ENCODE data around the gene RBM47. TPM values are rescaled to one million over a fixed set of nuclear protein-coding genes. Genes with fewer than 3 reads are reported as not detected.
A peak's percentile ranks its signal among the peaks of the same experiment; 100 is the strongest.

RBM47 gene
- total RNA-seq, 1 donor from 2014 or later = 4.6 TPM

DNA sequence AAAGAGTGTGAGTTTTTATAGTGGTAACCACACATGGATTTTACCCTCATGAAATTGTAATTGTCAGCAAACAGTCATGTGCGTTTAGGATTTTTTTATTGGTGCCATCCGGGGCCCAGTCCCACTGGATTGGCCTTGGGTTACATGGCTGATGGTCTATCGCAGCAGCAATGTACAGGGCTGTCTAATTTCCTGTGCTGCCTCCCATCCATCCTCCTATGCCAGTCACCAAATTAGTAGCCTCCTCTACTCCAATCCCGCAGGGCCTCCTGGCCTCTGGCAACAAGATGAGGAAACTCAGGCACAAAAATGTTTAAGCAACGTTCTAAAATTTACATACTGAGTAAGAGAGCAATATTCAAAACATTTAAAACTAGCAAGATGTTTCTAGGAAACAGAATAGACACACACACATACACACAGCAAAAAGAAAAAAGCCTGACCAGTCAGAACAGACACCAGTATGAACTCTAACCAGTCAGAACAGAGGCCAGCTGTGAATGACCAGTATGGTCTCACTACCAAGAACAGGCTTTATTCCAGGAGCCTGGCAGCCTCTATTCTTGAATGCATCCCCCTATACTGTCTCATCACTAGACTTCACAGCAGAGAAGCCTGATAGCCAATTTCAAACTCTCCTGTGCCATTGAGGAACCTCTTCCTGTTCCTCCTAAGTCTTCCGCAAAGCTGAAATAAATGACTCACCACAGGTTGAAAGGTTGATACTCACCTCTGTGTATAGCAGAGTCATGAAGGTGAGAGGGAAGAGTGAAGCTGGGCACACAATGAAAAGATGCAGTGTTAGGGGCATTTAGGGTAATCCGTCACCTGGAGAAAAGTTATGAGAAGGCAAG lies 251.9 kb downstream of the RBM47 start:
- TF ChIP-seq, protein P1, sequence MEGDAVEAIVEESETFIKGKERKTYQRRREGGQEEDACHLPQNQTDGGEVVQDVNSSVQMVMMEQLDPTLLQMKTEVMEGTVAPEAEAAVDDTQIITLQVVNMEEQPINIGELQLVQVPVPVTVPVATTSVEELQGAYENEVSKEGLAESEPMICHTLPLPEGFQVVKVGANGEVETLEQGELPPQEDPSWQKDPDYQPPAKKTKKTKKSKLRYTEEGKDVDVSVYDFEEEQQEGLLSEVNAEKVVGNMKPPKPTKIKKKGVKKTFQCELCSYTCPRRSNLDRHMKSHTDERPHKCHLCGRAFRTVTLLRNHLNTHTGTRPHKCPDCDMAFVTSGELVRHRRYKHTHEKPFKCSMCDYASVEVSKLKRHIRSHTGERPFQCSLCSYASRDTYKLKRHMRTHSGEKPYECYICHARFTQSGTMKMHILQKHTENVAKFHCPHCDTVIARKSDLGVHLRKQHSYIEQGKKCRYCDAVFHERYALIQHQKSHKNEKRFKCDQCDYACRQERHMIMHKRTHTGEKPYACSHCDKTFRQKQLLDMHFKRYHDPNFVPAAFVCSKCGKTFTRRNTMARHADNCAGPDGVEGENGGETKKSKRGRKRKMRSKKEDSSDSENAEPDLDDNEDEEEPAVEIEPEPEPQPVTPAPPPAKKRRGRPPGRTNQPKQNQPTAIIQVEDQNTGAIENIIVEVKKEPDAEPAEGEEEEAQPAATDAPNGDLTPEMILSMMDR (IDR thresholded peaks at IDR 0.05; ENCODE audit: unreplicated experiment) = no peak

DNA sequence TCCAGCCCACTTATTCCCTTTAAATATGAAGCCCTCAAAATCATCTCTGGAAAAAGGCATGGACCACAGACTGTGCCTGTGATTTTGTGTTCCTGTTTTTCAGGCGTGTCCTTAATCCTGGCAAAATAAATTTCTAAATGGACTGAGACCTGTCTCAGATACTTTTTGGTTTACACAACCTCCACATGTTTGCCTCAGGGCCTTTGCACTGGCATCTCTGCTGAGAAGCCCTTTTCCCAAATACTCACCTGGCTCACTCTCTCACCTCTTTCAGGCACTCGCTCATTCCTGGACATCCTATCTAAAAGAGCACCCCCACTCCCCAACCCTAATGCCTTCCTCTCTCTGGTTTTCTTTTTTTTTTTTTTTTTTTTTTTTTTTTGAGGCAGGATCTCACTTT lies 254.0 kb downstream of the RBM47 start:
- H3K4me1 Mint-ChIP-seq (ENCODE audit: unreplicated experiment) = no peaks in the 10 kb centered on the region
- no peak overlapping the region for H3K27ac Mint-ChIP-seq (ENCODE audit: unreplicated experiment)
- H3K36me3 Mint-ChIP-seq (ENCODE audit: low read depth, unreplicated experiment) = no peaks in the 10 kb centered on the region
- DNase-seq (ENCODE audit: low spot score) = no peak
- TF ChIP-seq, protein P1 (IDR thresholded peaks at IDR 0.05; ENCODE audit: unreplicated experiment) = no peak
- H3K9me3 Mint-ChIP-seq (ENCODE audit: unreplicated experiment) = no peaks in the 10 kb centered on the region
- no peaks in the 10 kb centered on the region for H3K27me3 Mint-ChIP-seq (ENCODE audit: unreplicated experiment)
- no peak overlapping the region for H3K4me3 Mint-ChIP-seq (ENCODE audit: unreplicated experiment)

More for the DNA sequence above, 251.9 kb downstream of the RBM47 start:
- Mint-ChIP-seq H3K36me3 (ENCODE audit: low read depth, unreplicated experiment) (no peaks in the 10 kb centered on the region), H3K9me3 (ENCODE audit: unreplicated experiment) (no peaks in the 10 kb centered on the region), H3K4me3 (ENCODE audit: unreplicated experiment) (no peak overlapping the region), H3K27me3 (ENCODE audit: unreplicated experiment) (no peaks in the 10 kb centered on the region), H3K27ac (ENCODE audit: unreplicated experiment) (peak overlapping the region; percentile 67), H3K4me1 (ENCODE audit: unreplicated experiment) (no peaks in the 10 kb centered on the region)
- DNase-seq (ENCODE audit: low spot score) = no peak

DNA sequence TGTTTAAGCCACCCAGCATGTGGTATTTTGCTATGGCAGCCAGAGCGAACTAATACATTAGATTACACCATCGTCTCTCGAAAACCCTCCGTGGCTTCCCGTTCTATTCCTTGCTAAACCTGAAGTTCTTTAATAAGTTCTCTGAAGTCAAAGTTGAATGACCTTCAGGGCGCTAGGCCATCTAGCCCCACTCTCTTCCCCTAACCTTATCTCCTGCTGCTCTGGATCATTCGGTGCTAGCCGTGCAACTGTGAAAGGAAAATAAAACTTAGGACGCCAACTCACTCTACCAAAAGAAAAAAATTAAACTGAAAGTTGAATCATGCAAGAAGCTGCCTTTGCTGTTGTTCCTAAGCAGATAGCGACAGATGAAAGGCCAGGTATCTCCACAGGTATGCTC lies 254.6 kb downstream of the RBM47 start:
- Mint-ChIP-seq H3K4me1 (ENCODE audit: unreplicated experiment) (no peaks in the 10 kb centered on the region), H3K27ac (ENCODE audit: unreplicated experiment) (no peak overlapping the region), H3K36me3 (ENCODE audit: low read depth, unreplicated experiment) (no peaks in the 10 kb centered on the region), H3K4me3 (ENCODE audit: unreplicated experiment) (no peak overlapping the region), H3K9me3 (ENCODE audit: unreplicated experiment) (no peaks in the 10 kb centered on the region), H3K27me3 (ENCODE audit: unreplicated experiment) (no peaks in the 10 kb centered on the region)
- DNase-seq (ENCODE audit: low spot score) = no peak
- TF ChIP-seq, protein P1 (IDR thresholded peaks at IDR 0.05; ENCODE audit: unreplicated experiment) = no peak

DNA sequence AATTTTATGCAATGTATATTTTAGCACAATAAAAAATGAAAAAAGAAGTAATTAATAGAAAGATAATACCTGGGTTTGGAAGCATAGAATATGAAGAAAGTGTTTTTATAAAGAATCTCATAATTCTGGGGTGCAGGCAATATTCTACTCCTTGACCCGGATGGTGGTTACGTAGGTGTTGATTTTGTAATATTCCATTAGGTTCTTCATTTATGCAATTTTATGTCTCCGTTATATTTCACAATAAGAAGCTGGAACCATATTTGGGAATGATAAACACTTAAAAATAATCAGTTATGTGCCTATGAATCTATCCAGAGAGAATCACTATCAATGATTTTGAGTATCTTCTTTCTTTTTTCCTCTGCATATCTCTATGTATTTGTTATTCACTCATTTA lies 256.0 kb downstream of the RBM47 start:
- Mint-ChIP-seq H3K4me3 (ENCODE audit: unreplicated experiment) (no peak overlapping the region), H3K36me3 (ENCODE audit: low read depth, unreplicated experiment) (no peaks in the 10 kb centered on the region), H3K27ac (ENCODE audit: unreplicated experiment) (no peak overlapping the region), H3K4me1 (ENCODE audit: unreplicated experiment) (no peaks in the 10 kb centered on the region), H3K9me3 (ENCODE audit: unreplicated experiment) (no peaks in the 10 kb centered on the region), H3K27me3 (ENCODE audit: unreplicated experiment) (no peaks in the 10 kb centered on the region)
- no peak for DNase-seq (ENCODE audit: low spot score)
- TF ChIP-seq, protein P1 (IDR thresholded peaks at IDR 0.05; ENCODE audit: unreplicated experiment) = no peak

Small RNAs within 50 kb of the gene (microRNA-seq; reads per million reads assigned to microRNA genes)
- 0.90 reads per million, percentile 9 among the genes with 10 or more reads in this experiment for gene MIR4802 (ENCODE audit: unreplicated experiment)

Other genes with a start within 250 kb of the RBM47 start
- 8.5 TPM for gene NSUN7, start 120.1 kb upstream of the RBM47 start, total RNA-seq (ENCODE audit: unreplicated experiment)

Data from endothelial cell (in vitro differentiated cells).